GM23338 (cell line): ENCODE measurements around the gene SH3RF3. TPM values are rescaled to one million over a fixed set of nuclear protein-coding genes. Genes with fewer than 3 reads are reported as not detected.

Source experiments
- ATAC-seq: fragments of 200-7000 bp; cut with Tn5 transposase; 3 replicates; pipeline ENCODE4 v1.9.1; 2020
- DNase-seq: peaks from one replicate; pipeline ENCODE4 v3.0.0-alpha.2; 2015; ENCODE audit warnings: low spot score
- H2AFZ ChIP-seq: fragments of 200-600 bp; sonication (generic); 2 replicates; pipeline ENCODE4 v1.8.0; 2016; ENCODE audit warnings: antibody characterized with exemption, mild to moderate bottlenecking, moderate library complexity
- H3F3A ChIP-seq: fragments of 200-600 bp; sonication (generic); replicated peaks from 2 replicates; pipeline ENCODE4 v1.8.0; 2017; ENCODE audit warnings: antibody characterized with exemption, mixed run types, low read depth
- H3K27ac ChIP-seq: fragments of 200-600 bp; sonication (generic); 2 replicates; pipeline ENCODE4 v1.6.1; 2016; ENCODE audit warnings: low read depth
- H3K27me3 ChIP-seq: fragments of 200-600 bp; sonication (generic); 2 replicates; pipeline ENCODE4 v1.8.0; 2016; ENCODE audit warnings: mild to moderate bottlenecking, mixed run types, moderate library complexity; ENCODE audit not compliant: insufficient read depth
- H3K36me3 ChIP-seq: fragments of 200-600 bp; sonication (generic); 2 replicates; pipeline ENCODE4 v1.8.0; 2016; ENCODE audit warnings: mild to moderate bottlenecking; ENCODE audit not compliant: insufficient read depth
- H3K4me1 ChIP-seq: fragments of 200-600 bp; sonication (generic); 2 replicates; pipeline ENCODE4 v1.8.0; 2016; ENCODE audit warnings: mild to moderate bottlenecking, moderate library complexity; ENCODE audit not compliant: insufficient read depth
- H3K4me2 ChIP-seq: fragments of 200-600 bp; sonication (generic); 2 replicates; pipeline ENCODE4 v1.7.1; 2017; ENCODE audit warnings: mixed run types
- H3K4me3 ChIP-seq: fragments of 200-600 bp; sonication (generic); 2 replicates; pipeline ENCODE4 v1.6.1; 2016; ENCODE audit warnings: mixed run types
- H3K79me2 ChIP-seq: fragments of 200-600 bp; sonication (generic); replicated peaks from 2 replicates; pipeline ENCODE4 v1.8.0; 2017; ENCODE audit warnings: mild to moderate bottlenecking; ENCODE audit not compliant: insufficient read depth
- H3K9me2 ChIP-seq: fragments of 200-600 bp; sonication (generic); 2 replicates; pipeline ENCODE4 v1.8.0; 2017; ENCODE audit not compliant: insufficient read depth
- H4K20me1 ChIP-seq: fragments of 200-600 bp; sonication (generic); replicated peaks from 2 replicates; pipeline ENCODE4 v1.8.0; 2017; ENCODE audit warnings: mild to moderate bottlenecking; ENCODE audit not compliant: insufficient read depth
- H3K27ac Mint-ChIP-seq: 2 replicates; pipeline ENCODE4 v1.8.0; 2020; ENCODE audit warnings: inconsistent platforms, mild to moderate bottlenecking, moderate library complexity, mixed read lengths
- H3K27me3 Mint-ChIP-seq: 3 replicates; pipeline ENCODE4 v1.8.0; 2022; ENCODE audit warnings: low read depth, mild to moderate bottlenecking, moderate library complexity, mixed read lengths, inconsistent platforms; ENCODE audit not compliant: insufficient read depth, poor library complexity
- H3K36me3 Mint-ChIP-seq: 3 replicates; pipeline ENCODE4 v1.8.0; 2021; ENCODE audit warnings: low read depth, mild to moderate bottlenecking, inconsistent platforms, moderate library complexity, mixed read lengths
- H3K4me1 Mint-ChIP-seq: 3 replicates; pipeline ENCODE4 v1.8.0; 2020; ENCODE audit warnings: mild to moderate bottlenecking, inconsistent platforms, mixed read lengths
- H3K4me3 Mint-ChIP-seq: 3 replicates; pipeline ENCODE4 v1.8.0; 2021; ENCODE audit warnings: moderate library complexity, mild to moderate bottlenecking, inconsistent platforms, mixed read lengths
- H3K9me3 Mint-ChIP-seq: 3 replicates; pipeline ENCODE4 v1.8.0; 2020; ENCODE audit warnings: moderate library complexity, mild to moderate bottlenecking, inconsistent platforms, mixed read lengths
- CTCF ChIP-seq, 2 experiments: fragments of 200-600 bp in 1 of 2; sonication (generic) in 1 of 2; conservative IDR thresholded peaks; 2 replicates each; pipeline versions ENCODE4 v1.5.1 to v1.6.1; 2016 to 2017; ENCODE audit warnings: antibody characterized with exemption in 2 of 2, low read depth in 2 of 2, mild to moderate bottlenecking in 2 of 2, moderate library complexity in 1 of 2
- EZH2phosphoT487 ChIP-seq: fragments of 200-600 bp; sonication (generic); IDR thresholded peaks from one replicate; pipeline ENCODE4 v1.8.1; 2018; ENCODE audit warnings: antibody characterized with exemption; ENCODE audit not compliant: unreplicated experiment
- JUNB ChIP-seq: IDR thresholded peaks from one replicate; pipeline ENCODE4 v1.6.1; 2016; ENCODE audit warnings: antibody characterized with exemption; ENCODE audit not compliant: unreplicated experiment
- POLR2AphosphoS5 ChIP-seq: IDR thresholded peaks from 2 replicates; pipeline ENCODE4 v1.6.1; 2016; ENCODE audit warnings: antibody characterized with exemption, low read depth
- ZNF462 ChIP-seq: fragments of 250-450 bp; sonication (Bioruptor Pico); IDR thresholded peaks from 2 replicates; pipeline ENCODE4 v1.5.0; 2020; ENCODE audit warnings: mild to moderate bottlenecking, moderate library complexity
- polyA plus RNA-seq: library from polyadenylated mRNA; unstranded; fragments of >200 nt; fragmentation: Nextera tagmentation; extraction: Ambion mirVana; gene quantifications from 2 replicates; pipeline ENCODE4 v1.2.1, GENCODE V29; 2016
- total RNA-seq: library from RNA; depleted of rRNA; stranded (reverse); fragments of >200 nt; shearing (Covaris generic); gene quantifications from 2 replicates; pipeline ENCODE4 v1.2.3, GENCODE V29; 2014

Gene SH3RF3
- total and polyA plus RNA-seq, 2 experiments from 2014 or later: 0.11 to 0.63 TPM

- no peak for TF ChIP-seq ZNF462
- TF ChIP-seq CTCF (conservative IDR thresholded peaks at IDR 0.05; ENCODE audit: low read depth in 2 of 2): no peak
- TF ChIP-seq POLR2AphosphoS5: no peak
Observed at GRCh38 chr2:109494351-109494750, 365.3 kb downstream of the SH3RF3 start (continued).

GRCh38 chr2:109497463-109497862 lies 368.5 kb downstream of the SH3RF3 start:
- Histone ChIP-seq H4K20me1 (no peaks in the 10 kb centered on the region), H3K36me3 (no peaks in the 10 kb centered on the region), H3K4me1 (no peaks in the 10 kb centered on the region), H3K4me3 (no peak overlapping the region), H3K27me3 (no peaks in the 10 kb centered on the region), H3F3A (no peaks in the 10 kb centered on the region), H3K27ac (no peak overlapping the region), H3K4me2 (no peak overlapping the region), H3K9me2 (no peaks in the 10 kb centered on the region), H2AFZ (no peak overlapping the region), H3K79me2 (no peaks in the 10 kb centered on the region)
- DNase-seq (no peak), ATAC-seq (no peak)
- Mint-ChIP-seq H3K36me3 (no peaks in the 10 kb centered on the region), H3K4me3 (no peak overlapping the region), H3K27ac (no peak overlapping the region), H3K4me1 (peaks cover 3% of the 10 kb centered on the region; the same call in 2 of the 3 replicates), H3K9me3 (no peaks in the 10 kb centered on the region), H3K27me3 (no peaks in the 10 kb centered on the region)
- TF ChIP-seq JUNB (no peak), EZH2phosphoT487 (no peak)
